Testis (tissue), 3 donors: Measurements from ENCODE around the gene ARHGEF11. TPM values are rescaled to one million over a fixed set of nuclear protein-coding genes. Genes with fewer than 3 reads are reported as not detected.

ENCODE experiments used
- DNase-seq: peaks from one replicate; pipeline ENCODE4 v3.0.0-alpha.2; 2019
- H3K27ac ChIP-seq, 2 donors: fragments of 200-600 bp; sonication (generic); one replicate each; pipeline ENCODE4 v1.5.1; 2019
- H3K27me3 ChIP-seq: fragments of 200-600 bp; sonication (generic); one replicate; pipeline ENCODE4 v1.5.1; 2019
- H3K36me3 ChIP-seq: fragments of 200-600 bp; sonication (generic); one replicate; pipeline ENCODE4 v1.5.1; 2017; ENCODE audit warnings: low read depth; ENCODE audit errors: missing control alignments
- H3K4me1 ChIP-seq: fragments of 200-600 bp; sonication (generic); one replicate; pipeline ENCODE4 v1.5.1; 2019
- H3K4me3 ChIP-seq, 2 donors: fragments of 200-600 bp; sonication (generic); one replicate each; pipeline ENCODE4 v1.5.1; 2017 to 2019
- H3K9me3 ChIP-seq: fragments of 200-600 bp; sonication (generic); one replicate; pipeline ENCODE4 v1.5.1; 2017
- POLR2A ChIP-seq: fragments of 450-650 bp; IDR thresholded peaks from one replicate; pipeline ENCODE4 v1.6.1; 2017; ENCODE audit warnings: antibody characterized with exemption, mild to moderate bottlenecking, moderate library complexity
- WGBS, 2 donors: methylation state at CpG; one replicate each; pipeline ENCODE4 v1.1.5; 2018; 5-methylcytosine and 5-hydroxymethylcytosine counted together
- intact Hi-C: fragments of 100-400 bp; cut with DNase I; formaldehyde crosslinking; loops from one replicate; pipeline ENCODE4 v1.15.1; 2023; ENCODE audit warnings: low total_unique reads
- polyA plus RNA-seq: library from polyadenylated mRNA; stranded (reverse); fragments of 350-450 nt; fragmentation: Illumina TruSeq; extraction: RNeasy Lipid Tissue Mini Kit (QIAGEN cat#74804); gene quantifications from one replicate; pipeline ENCODE4 v1.2.3, GENCODE V29; 2014; ENCODE audit warnings: low read depth, low replicate concordance; ENCODE audit not compliant: insufficient read depth
- total RNA-seq, 2 donors: library from RNA; depleted of rRNA; stranded (reverse); fragments of >200 nt; gene quantifications; one replicate each; pipeline ENCODE4 v1.2.3, GENCODE V29; 2016
- TF ChIP-seq, protein P1 (sequence below), 3 experiments: fragments of 450-650 bp in 2 of 3; fragments of 200-600 bp in 1 of 3; sonication (generic) in 1 of 3; IDR thresholded peaks; one replicate each; pipeline ENCODE4 v1.5.1; 2016 to 2019; ENCODE audit warnings: antibody characterized with exemption in 3 of 3, mild to moderate bottlenecking in 2 of 3, moderate library complexity in 1 of 3

The ARHGEF11 gene
- total and polyA plus RNA-seq, 3 donors from 2014 or later: 69.2 to 120 (median 113) TPM

GRCh38 chr1:157087030-157087429, 41.5 kb upstream of the ARHGEF11 start:
- no peaks in the 10 kb centered on the region for H3K36me3 ChIP-seq
- H3K27me3 ChIP-seq: no peaks in the 10 kb centered on the region
- WGBS, 2 donors: 86 to 92% methylated on average over 5 of the region's 5 CpGs
- H3K27ac ChIP-seq: no peak overlapping the region
- TF ChIP-seq, protein P1, sequence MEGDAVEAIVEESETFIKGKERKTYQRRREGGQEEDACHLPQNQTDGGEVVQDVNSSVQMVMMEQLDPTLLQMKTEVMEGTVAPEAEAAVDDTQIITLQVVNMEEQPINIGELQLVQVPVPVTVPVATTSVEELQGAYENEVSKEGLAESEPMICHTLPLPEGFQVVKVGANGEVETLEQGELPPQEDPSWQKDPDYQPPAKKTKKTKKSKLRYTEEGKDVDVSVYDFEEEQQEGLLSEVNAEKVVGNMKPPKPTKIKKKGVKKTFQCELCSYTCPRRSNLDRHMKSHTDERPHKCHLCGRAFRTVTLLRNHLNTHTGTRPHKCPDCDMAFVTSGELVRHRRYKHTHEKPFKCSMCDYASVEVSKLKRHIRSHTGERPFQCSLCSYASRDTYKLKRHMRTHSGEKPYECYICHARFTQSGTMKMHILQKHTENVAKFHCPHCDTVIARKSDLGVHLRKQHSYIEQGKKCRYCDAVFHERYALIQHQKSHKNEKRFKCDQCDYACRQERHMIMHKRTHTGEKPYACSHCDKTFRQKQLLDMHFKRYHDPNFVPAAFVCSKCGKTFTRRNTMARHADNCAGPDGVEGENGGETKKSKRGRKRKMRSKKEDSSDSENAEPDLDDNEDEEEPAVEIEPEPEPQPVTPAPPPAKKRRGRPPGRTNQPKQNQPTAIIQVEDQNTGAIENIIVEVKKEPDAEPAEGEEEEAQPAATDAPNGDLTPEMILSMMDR (IDR thresholded peaks at IDR 0.05): no peak
- no peak for TF ChIP-seq POLR2A
- no peak for DNase-seq
- intact Hi-C loops: no loop called here
- no peaks in the 10 kb centered on the region for H3K9me3 ChIP-seq
- H3K4me1 ChIP-seq: no peaks in the 10 kb centered on the region
- no peak overlapping the region for H3K4me3 ChIP-seq

DNA sequence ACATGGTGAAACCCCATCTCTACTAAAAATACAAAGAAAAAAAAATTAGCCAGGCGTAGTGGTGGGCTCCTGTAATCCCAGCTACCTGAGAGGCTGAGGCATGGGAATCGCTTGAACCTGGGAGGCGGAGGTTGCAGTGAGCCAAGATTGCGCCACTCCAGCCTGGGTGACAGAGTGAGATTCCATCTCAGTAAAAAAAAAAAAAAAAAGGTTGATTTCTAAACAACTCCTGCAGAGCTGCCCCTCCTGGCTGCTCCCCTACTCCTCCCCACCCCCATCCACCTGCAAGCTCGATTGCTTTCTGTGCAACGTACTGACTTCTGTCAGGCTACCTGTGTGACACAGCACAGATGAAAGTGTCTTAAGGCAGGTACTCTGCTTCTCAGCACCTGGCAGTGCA, 40.8 kb upstream of the ARHGEF11 start:
- H3K4me1 ChIP-seq: no peaks in the 10 kb centered on the region
- no peaks in the 10 kb centered on the region for H3K9me3 ChIP-seq
- H3K27me3 ChIP-seq: no peaks in the 10 kb centered on the region
- H3K27ac ChIP-seq: no peak overlapping the region
- no peak for TF ChIP-seq POLR2A
- TF ChIP-seq, protein P1 (IDR thresholded peaks at IDR 0.05): no peak
- no peak for DNase-seq
- H3K4me3 ChIP-seq: no peak overlapping the region
- 76 to 87% methylated on average over 6 of the region's 6 CpGs for WGBS, 2 donors
- no peaks in the 10 kb centered on the region for H3K36me3 ChIP-seq
- intact Hi-C loops: no loop called here

DNA sequence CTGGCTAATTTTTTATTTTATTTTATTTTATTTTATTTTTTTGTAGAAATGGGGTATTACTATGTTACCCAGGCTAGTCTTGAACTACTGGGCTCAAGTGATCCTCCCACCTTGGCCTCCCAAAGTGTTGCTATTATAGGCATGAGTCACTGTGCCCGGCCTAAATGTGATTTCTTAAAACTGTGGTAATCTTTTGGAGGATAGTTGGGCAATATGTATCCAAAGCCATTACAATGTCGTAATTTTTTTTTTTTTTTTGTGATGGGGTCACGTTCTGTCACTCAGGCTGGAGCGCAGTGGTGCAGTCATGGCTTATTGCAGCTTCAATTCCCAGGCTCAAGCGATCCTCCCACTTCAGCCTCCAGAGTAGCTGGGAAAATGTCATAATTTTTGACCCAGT, 39.9 kb upstream of the ARHGEF11 start:
- Histone ChIP-seq H3K27me3 (no peaks in the 10 kb centered on the region), H3K9me3 (no peaks in the 10 kb centered on the region), H3K27ac (no peak overlapping the region), H3K4me3 (no peak overlapping the region), H3K4me1 (no peaks in the 10 kb centered on the region), H3K36me3 (no peaks in the 10 kb centered on the region)
- intact Hi-C loops: no loop called here
- TF ChIP-seq POLR2A: no peak
- TF ChIP-seq, protein P1 (IDR thresholded peaks at IDR 0.05): no peak
- DNase-seq: no peak
- 74 to 75% methylated on average over 5 of the region's 5 CpGs for WGBS, 2 donors

DNA sequence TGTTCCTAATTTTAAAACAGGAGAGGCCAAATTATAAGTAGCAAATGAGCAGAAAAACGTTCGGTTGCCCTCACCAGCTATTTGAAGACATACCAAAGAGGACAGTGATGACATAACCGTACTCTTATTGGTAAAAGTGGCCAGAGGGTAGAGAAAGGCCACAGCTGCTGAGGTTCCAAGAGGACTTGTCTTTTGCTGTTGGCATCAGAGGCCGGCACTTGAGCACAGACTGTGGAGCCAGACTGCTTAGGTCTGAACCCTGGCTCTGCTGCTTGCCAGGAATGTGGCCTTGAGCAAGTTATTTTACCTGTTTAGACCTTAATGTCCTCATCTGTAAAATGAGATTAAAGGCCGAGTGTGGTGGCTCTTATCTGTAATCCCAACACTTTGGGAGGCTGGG, 39.2 kb upstream of the ARHGEF11 start:
- Histone ChIP-seq H3K4me1 (no peaks in the 10 kb centered on the region), H3K4me3 (no peak overlapping the region), H3K27me3 (no peaks in the 10 kb centered on the region), H3K9me3 (no peaks in the 10 kb centered on the region), H3K27ac (no peak overlapping the region), H3K36me3 (no peaks in the 10 kb centered on the region)
- intact Hi-C loops: no loop called here
- TF ChIP-seq, protein P1 (IDR thresholded peaks at IDR 0.05): no peak
- no peak for TF ChIP-seq POLR2A
- WGBS, 2 donors: 79 to 85% methylated on average over 5 of the region's 5 CpGs
- DNase-seq: no peak

DNA sequence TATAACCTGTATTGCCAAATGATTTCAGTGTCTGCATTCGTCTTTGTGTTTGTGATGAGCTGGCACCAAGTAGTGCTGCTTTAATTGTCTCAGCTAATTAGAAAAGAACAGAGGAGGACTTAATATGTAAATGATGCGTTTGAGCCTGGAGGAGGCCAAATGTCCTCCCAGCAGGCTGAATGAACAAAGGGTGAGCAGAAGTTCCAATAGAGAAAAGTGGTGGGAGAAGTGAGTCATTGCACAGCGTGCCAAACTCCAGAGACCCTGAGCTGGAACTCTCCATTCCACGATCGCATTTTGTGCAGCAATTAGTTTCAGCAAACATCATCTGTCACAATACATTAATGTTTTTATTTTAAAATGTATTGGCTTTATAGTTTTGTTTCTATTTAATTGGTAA, 36.2 kb upstream of the ARHGEF11 start:
- H3K4me3 ChIP-seq: no peak overlapping the region
- no peak overlapping the region for H3K27ac ChIP-seq
- no peaks in the 10 kb centered on the region for H3K4me1 ChIP-seq
- H3K27me3 ChIP-seq: no peaks in the 10 kb centered on the region
- DNase-seq: no peak
- H3K36me3 ChIP-seq: no peaks in the 10 kb centered on the region
- H3K9me3 ChIP-seq: no peaks in the 10 kb centered on the region
- intact Hi-C loops: no loop called here
- 74 to 75% methylated on average over 5 of the region's 5 CpGs for WGBS, 2 donors
- no peak for TF ChIP-seq POLR2A
- TF ChIP-seq, protein P1 (IDR thresholded peaks at IDR 0.05): no peak
